Fibroblast of skin of back (primary cell): ENCODE data around the gene ZBED4. TPM values are rescaled to one million over a fixed set of nuclear protein-coding genes. Genes with fewer than 3 reads are reported as not detected.
"Not testable (repeated sequence)": the region's sequence is repeated elsewhere in the genome, so short reads cannot be mapped to it uniquely, and the experiment has no call there.

Source experiments
- DNase-seq: peaks from one replicate; pipeline ENCODE4 v3.0.0-alpha.2; 2013
- polyA plus RNA-seq, 2 experiments: library from polyadenylated mRNA; unstranded; fragments of 120-200 nt; gene quantifications; one replicate each; pipeline ENCODE4 v1.2.1, GENCODE V29; 2013; ENCODE audit not compliant: insufficient read length in 2 of 2

ZBED4 gene, protein sequence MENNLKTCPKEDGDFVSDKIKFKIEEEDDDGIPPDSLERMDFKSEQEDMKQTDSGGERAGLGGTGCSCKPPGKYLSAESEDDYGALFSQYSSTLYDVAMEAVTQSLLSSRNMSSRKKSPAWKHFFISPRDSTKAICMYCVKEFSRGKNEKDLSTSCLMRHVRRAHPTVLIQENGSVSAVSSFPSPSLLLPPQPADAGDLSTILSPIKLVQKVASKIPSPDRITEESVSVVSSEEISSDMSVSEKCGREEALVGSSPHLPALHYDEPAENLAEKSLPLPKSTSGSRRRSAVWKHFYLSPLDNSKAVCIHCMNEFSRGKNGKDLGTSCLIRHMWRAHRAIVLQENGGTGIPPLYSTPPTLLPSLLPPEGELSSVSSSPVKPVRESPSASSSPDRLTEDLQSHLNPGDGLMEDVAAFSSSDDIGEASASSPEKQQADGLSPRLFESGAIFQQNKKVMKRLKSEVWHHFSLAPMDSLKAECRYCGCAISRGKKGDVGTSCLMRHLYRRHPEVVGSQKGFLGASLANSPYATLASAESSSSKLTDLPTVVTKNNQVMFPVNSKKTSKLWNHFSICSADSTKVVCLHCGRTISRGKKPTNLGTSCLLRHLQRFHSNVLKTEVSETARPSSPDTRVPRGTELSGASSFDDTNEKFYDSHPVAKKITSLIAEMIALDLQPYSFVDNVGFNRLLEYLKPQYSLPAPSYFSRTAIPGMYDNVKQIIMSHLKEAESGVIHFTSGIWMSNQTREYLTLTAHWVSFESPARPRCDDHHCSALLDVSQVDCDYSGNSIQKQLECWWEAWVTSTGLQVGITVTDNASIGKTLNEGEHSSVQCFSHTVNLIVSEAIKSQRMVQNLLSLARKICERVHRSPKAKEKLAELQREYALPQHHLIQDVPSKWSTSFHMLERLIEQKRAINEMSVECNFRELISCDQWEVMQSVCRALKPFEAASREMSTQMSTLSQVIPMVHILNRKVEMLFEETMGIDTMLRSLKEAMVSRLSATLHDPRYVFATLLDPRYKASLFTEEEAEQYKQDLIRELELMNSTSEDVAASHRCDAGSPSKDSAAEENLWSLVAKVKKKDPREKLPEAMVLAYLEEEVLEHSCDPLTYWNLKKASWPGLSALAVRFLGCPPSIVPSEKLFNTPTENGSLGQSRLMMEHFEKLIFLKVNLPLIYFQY
- 15.3 TPM for polyA plus RNA-seq (2013, experiment 1 of 2; ENCODE audit: insufficient read length)
- 12.9 TPM for polyA plus RNA-seq (2013, experiment 2 of 2; ENCODE audit: insufficient read length)

DNA sequence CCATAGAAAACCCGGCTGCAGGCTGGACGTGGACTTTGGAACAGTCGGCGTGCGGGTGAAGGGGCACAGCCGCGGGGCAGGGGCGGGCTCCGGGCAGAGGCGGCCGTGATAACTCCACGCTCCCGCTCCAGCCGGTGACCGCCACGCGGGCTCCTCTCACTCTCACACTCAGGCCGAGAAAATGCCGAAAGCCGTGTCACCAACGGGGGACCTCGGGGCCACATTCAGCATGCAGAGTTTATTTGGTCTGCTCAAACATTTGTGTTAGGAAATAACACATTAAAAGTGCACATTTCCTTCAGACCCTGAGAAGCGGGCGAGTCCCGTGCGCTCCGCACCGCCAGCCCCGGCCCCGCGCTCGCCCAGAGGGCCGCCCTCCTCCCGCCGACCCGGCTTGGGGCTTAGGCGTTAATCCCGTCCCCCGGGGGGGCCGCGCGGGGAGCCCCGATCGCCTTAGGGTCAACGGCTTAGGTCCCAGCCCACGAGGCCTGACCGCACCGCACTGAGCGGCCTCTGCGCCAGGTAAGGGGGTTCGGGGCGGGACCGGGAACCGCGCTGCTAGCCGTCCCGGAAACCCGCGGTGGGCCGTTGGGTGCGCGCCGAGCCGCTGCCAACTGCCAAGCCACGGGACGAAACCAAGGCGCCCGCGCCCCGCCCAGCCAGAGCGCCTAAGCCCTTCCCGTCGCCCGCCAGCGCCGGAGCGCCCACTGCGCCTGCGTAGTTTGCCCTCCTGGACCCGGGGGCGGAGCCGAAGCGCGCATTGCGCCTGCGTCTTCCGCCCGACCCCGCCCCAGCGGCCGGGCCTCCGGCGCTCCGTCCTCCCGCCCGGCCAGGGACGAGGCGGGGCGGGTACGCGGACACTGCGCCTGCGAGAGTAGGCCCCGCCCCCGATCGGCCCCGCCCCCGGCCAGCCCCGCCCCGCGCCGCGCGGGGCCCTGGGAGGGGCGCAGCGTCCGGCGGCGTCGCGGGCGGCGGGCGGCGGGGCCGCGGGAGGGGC is at the start of gene ZBED4:
Gene ZBED4 (plus strand): TSS at position 947 of the 997 bp plus-strand sequence. CDS start 29,819 bp downstream, outside the sequence.
- DNase-seq: peak; percentile 95

DNA sequence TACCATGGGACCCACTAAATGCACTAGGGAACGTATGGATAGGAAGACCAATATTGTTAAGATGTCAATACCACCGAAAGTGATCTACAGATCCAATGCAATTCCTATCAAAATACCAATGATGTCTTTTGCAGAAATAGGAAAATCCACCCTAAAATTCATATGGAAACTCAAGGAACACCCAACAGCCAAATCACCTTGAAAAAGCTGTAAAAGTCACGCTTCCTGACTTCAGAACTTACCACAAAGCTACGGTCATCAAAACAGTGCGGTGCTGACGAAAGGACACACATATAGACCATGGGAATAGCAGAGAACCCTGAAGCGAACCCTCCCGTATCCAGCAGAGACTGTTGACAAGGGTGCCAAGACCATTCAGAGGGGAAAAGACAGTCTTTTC is 46.5 kb upstream of the ZBED4 start:
- no peak for DNase-seq

DNA sequence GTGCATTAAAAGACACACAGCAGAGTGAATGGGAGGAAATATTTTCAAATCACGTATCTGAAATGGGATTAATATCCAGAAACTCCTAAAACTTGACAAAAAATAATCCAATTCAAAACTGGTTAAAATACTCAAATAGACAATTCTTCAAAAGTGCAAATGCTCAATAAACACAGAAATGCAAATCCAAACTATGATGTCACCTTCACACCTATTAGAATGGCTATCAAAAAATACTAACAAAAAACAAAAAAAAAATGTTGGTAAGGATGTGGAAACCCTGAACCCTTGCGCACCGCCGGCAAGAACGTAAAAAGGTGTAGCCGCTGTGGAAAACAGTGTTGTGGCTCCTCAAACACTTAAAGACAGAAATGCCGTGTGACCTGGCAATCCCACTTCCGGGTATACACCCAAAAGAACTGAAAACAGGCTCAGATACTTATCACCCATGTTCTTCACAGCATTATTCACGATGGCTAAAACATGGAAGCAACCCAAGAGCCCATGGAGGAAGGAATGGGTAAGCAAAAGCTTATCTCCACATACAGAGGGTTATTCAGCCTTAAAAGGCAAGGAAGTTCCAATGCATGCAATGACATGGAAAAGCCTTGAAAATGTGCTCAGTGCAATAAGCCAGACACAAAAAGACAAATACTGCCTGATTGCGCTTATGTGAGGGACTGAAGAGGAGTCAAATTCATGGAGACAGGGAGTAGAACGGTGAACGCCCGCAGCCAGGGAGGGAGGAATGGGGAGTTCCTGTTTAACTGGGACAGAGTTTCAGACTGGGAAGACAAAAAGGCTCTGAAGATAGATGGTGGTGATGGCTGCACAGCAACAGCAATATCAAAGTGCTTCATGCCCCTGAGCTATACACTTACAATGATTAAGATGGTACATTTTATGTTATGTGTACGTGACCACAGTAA is 45.6 kb upstream of the ZBED4 start:
- DNase-seq: no peak

DNA sequence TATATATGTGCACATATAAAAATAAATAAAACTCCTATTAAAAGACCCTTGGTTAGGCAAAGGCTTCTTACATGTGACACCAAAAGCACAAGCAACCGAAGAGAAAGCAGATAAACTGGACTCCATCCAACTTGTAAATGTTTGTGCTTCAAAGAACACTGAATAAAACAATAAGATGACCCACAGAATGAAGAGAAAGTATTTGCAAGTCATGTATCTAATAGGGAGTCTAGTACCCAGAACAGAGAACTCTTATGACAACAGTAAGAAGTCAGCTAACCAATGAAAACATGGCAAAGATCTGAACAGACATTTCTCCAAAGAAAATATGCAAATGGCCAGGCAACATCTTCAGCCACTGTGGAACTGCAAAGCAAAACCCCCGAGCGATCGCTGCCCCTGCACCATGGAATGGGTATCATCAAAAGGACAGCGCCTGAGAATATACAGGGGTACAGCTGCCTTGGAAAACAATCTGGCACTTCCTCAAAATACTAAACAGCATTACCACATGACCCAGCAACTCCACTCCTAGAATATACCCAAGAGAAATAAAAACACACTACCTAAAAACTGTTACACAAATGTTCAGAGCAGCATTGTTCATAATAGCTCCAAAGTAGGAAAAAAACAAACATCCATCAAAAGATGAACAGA is 43.2 kb upstream of the ZBED4 start:
- no peak for DNase-seq

DNA sequence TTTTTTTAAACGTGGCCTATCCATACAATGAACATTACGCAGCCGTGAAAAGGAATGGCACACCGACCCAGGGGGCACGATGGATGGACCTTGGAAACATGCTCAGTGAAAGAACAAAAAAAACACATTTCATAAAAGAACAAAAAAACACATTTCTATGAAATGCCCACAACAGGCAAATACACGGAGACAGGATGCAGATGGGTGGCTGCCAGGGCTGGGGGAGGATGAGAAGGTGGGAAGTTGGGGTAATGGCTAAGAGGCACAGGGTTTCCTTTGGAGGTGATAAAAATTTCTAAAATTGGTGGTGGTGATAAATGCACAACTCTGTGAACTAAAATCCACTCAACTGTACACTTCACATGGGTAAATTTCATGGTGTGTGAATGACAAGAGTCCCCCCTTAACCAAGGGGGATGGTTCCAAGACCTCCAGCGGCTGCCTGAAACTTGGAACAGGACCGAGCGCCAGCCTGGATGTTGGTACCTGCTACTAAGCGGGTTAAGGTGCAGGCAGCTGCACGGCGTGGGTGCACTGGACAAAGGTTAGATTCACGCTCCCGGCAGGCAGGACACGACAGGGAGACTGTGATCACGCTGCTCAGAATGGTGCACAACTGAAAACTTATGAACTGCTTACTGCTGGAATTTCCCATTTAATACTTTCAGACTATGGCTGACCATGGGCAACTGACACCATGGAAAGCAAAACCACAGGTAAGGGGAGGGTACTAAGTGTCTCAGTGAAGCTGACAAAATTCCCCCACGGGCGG is 42.4 kb upstream of the ZBED4 start:
- DNase-seq: no peak

DNA sequence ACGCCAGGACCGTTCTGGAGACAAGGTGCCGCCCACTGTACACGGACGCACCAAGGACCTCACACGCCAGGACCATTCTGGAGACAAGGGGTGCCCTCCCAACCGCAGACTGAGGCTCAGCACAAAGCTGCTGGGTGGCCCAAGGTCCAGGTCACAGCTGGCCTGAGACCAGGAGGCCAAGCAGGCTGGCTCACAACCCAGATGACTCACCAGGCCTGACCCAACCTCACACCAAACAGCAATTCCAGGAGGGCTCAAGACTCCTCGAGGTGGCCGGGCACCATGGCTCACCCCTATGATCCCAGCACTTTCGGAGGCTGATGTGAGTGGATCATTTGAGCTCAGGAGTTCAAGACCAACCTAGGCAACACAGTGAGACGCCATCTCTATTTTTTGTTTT is 40.8 kb upstream of the ZBED4 start:
- no peak for DNase-seq

DNA sequence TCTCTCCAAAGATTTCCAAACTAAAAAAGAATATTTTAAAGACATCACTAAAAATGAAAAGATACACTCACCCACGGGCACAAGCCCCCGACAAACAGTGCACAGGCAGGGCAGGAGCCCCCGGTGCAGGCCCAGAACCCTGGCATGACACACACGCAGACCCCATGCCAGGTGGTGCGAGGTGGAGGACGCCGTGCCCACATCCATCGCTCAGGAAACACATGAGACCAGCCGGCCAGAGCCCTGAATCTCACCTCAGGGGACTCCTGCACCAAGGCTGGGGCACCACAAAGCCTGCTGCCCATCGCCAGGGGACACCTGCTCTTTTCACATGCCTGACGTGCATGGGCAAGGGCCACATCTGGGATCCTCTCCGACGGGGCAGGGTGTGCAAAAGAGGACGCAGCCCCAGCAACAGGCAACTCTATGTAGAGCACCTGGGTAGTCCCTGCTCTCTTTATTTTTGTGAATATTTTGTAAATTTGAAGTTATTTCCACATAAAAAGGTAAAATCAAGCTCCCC is 39.4 kb upstream of the ZBED4 start:
- DNase-seq: no peak

DNA sequence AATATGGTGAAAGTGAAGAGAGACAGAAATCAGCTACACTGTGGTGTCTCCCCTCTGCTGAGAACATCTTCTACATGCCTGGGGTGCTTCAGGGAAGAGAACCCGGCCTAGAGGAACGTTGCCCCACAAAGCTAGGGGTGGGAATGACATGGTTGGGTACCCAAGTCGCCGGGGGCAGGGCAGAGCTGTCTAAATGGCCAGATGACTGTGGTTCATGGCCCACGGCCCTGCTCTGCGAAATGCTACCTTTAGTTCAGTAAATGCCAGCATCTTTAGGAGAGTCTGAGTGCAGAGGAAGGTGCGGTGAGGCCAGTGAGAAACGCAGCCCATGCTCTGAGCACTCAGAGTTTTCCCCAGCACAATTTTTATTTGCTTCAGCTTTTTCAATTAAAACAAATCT is 38.8 kb upstream of the ZBED4 start:
- DNase-seq: no peak

DNA sequence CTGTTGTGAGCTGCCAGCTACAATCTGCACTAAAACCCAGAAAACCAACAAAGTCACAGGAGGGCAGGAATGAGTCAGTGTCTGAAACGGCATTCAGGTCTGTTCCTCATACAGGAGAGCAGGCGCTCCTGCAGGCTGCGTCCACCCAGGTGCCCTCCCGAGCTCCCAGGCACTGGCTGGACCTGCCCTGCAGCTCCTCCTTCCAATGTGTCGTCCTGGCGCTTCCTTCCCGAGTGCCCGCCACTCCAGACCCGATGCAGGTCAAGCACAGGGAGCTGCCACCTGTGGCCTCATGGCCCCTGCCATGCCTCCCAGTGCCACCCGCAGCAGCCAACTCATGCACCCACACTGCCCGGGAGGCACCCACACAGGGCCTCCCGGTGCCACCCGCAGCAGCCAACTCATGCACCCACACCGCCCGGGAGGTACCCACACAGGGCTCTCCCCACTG is 38.0 kb upstream of the ZBED4 start:
- no peak for DNase-seq

DNA sequence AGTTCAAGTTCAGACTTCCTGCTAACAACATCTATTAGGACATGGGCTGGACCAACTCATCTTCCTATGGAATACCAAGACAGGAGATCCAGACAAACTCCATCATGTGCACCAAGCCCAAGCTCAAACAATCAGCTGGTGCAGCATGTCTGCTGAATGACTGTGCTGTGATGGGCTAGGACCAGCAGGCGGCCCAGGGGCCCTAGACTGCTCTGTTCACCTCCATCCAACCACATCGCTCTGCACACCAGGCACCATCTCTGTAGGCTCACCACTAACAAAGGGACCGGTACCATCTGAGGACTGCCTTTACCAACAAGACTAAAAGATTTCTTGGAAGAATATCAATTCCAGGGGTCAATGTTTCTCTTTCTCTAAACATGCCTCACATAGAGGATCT is 36.3 kb upstream of the ZBED4 start:
- no peak for DNase-seq

DNA sequence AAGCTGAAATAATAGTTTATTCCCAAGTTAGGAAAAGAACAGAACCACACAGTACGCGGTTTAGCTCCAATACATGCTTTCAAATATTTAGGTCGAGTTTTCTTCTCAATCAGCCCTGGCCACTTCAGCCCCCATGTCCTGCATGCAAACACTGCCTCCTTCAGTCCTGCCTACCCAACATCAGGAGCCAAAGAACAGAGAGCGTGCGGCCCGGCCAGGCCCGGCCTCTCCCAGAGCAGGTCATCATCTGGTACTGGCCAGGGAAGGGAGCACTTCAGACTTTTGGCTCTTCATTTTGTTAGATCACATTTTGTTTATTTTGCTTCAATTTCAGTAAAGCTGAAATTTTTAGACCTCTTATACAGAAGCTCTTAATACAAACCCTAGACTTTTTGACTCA is 32.7 kb upstream of the ZBED4 start:
- DNase-seq: no peak

DNA sequence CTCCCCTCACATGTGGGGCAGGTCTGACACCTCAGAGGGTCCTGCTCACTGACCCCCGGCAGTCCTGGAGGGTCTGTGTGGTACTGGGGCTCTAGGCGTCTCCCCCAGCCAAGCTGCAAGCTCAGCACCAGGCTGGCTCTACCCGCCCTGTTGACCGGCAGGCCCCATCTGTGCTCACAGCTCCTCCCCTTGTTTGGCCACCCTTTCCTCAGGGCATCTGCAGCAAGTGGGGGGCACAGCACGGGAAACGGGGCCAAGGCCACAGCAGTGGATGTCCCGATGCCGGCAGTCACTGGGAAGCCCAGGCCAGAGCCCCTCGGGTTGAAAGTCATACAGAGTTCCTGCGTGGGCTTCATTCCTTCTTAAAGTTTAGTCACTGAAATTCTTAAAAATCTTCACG is 31.9 kb upstream of the ZBED4 start:
- DNase-seq: not testable (repeated sequence)

DNA sequence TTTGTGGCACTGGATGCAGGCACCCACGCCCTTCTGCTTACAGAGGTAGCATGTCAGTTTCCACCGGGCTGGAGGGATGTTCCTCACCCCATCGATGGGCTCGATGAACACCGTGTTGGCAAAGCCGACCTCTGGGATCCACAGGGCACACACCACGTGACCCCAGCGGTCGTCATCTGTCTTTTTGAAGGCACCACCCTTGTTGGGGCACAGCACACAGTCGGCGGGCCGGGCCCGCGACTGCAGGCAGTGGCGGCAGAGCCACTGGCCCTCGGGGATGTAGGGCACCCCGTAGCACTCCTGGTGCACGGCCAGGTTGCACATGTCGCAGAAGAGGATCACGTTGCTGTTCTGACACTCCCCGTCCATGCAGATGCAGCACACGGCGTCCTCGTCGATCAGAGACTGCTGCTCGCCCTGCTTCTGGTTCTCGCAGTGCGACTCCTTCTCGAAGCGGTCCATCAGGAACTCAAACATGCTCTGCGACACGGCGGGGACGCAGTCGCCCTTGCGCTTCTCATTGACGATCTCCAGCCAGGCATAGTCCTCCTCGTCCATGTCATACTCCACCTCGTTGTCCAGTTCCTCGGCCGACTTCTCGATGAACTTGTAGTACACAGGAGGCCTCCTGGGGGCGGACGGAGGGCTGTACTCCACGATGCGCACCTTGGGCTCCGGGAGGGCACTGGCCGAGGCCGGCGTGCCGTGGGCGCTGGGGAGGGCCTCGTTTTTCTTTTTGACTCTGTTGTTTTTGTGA is 30.2 kb upstream of the ZBED4 start:
- no peak for DNase-seq

DNA sequence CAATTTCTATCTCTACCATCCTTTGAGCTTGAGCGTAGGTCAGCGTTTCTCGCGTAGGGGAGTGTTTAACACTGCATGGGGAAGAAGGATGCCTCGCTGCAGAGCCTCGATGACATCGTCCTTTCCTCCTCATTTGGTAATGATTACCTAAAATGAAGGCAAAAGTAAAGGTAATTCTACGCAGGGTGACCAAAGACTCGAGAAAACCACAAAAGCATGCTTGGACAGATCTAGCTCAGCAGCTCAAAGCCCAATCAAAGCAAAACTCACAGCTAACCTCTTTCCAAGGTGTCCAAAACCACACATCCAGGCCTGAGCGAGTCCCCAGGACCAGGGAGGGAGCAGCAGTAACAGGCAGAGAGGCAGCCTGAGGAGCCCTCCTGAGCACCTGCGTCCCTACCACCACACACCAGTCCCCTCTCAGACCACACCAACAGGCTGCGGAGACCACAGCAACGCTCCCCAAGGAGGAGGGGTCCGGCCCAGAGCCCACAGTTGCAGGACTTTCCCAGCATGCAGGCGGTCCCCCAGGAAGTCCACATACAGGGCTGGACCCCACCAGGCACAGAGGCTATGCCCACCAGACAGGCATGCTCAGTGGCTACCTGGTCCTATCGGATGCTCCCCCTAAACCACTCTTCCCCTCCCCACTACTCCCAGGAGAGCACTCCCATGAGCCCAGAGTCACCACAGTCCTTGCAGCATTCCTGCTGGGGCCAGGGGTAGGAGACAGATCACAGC is 29.3 kb upstream of the ZBED4 start:
- DNase-seq: no peak

DNA sequence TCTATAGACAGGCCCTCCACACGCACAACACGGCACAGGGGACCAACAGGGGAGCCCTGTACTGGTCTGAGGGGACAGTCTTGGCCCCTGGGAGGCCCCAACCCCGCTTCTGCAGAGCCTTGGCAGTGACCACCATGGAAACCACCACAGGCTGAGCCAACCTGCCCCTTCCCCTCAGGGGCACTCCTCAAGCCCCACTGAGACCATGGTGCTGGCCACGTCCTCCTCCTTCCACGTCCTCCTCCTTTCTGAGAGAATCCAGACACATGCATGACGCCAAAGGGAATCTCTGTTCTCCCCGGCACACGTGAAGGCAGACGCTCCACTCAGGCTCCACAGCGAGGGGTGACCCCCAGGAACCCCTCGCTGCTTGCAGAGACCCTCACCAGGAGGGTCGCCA is 28.7 kb upstream of the ZBED4 start:
- no peak for DNase-seq

DNA sequence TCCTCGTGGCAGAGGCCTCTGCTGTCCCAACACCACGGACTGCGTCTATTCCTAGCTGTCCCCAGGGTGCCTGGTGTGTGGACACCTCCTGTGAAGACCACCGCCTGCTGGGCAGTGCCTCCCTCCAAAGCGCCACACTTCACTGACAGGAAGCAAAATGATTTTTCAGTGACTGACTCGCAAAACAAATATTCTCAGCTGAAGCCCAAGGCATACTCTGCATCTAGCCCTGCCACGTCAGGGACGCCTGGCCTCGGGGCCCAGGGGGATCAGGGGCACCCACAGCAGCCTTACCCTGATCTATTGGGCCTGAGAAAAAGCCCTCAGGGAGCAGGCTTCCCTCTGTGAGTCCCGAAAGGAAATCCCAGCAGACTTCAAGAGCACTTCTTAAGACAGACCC is 28.2 kb upstream of the ZBED4 start:
- peak; percentile 84 for DNase-seq

DNA sequence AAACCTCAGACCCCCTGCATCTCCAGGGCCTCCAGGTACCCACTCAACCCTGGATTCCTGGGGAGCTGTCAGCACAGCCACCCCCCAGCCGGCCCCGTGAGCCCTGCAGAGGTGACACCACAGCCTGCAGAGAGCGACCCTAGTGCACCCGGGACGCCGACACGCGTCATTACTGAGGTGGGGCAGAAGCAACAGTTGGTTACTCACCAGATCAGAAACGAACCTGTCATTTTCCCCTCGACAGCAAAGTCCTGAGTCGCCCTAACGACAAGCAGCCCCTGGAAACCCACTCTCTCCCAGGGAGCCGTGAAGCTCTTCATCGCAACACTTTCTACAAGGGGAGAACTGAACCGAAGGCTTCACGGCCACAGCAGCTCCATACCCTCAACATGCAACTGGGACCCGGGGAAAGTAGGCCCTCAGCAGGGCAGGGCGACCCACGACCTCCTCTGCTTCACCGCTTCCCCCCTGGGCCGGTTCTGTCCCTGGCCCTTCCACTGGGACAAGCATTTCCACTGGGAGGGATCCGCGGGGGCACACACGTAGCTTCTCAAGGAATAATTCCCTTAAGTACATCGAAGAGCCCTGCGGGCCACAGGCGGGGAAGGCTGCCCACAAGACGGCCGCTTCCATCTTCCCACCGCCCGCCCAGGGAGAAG is 27.6 kb upstream of the ZBED4 start:
- DNase-seq: peak; percentile 61
